Measurements from ENCODE around the gene MRM3. TPM values are rescaled to one million over a fixed set of nuclear protein-coding genes. Genes with fewer than 3 reads are reported as not detected.
A peak's percentile ranks its signal among the peaks of the same experiment; 100 is the strongest.
"Not testable (repeated sequence)": the region's sequence is repeated elsewhere in the genome, so short reads cannot be mapped to it uniquely, and the experiment has no call there.

The MRM3 gene
- total RNA-seq, 1 donor from 2014 or later, result 13.9 TPM

GRCh38 chr17:794876-795275, 12.7 kb downstream of the MRM3 start:
- peak; percentile 51 for DNase-seq (ENCODE audit: extremely low read depth, low read depth, low spot score)

- DNase-seq (ENCODE audit: extremely low read depth, low read depth, low spot score), result no peak
Measured at GRCh38 chr17:795276-795675, 13.1 kb downstream of the MRM3 start.

GRCh38 chr17:795721-796120, 13.6 kb downstream of the MRM3 start:
- no peak for DNase-seq (ENCODE audit: extremely low read depth, low read depth, low spot score)

GRCh38 chr17:796609-797008, 14.5 kb downstream of the MRM3 start:
- no peak for DNase-seq (ENCODE audit: extremely low read depth, low read depth, low spot score)

GRCh38 chr17:797236-797840, 15.2 kb downstream of the MRM3 start:
- no peak for DNase-seq (ENCODE audit: extremely low read depth, low read depth, low spot score)

- DNase-seq (ENCODE audit: extremely low read depth, low read depth, low spot score), result no peak
Measured at GRCh38 chr17:798246-798645, 16.1 kb downstream of the MRM3 start.

GRCh38 chr17:799261-799660, 17.1 kb downstream of the MRM3 start:
- DNase-seq (ENCODE audit: extremely low read depth, low read depth, low spot score), result no peak

GRCh38 chr17:800446-801242, 18.5 kb downstream of the MRM3 start:
- DNase-seq (ENCODE audit: extremely low read depth, low read depth, low spot score), result no peak

DNA sequence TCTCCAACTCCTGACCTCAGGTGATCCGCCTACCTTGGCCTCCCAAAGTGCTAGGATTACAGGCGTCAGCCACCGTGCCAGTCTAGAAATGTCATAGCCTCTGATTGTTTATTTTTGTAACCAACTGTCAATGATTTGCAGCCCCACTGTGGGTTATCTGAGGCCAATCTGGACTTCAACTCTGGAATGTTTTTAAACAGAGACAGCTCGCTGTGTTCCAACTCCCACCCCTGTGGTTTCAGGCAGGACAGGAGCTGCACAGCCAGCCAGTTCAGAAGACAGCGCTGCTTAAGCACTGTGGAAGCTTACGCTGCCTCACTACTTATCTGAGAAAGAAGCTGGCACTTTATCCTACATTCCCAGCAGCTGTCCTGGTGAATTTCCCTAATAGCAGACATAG, 19.5 kb downstream of the MRM3 start:
- DNase-seq (ENCODE audit: extremely low read depth, low read depth, low spot score), result no peak

GRCh38 chr17:802481-802880, 20.3 kb downstream of the MRM3 start:
- no peak for DNase-seq (ENCODE audit: extremely low read depth, low read depth, low spot score)

DNA sequence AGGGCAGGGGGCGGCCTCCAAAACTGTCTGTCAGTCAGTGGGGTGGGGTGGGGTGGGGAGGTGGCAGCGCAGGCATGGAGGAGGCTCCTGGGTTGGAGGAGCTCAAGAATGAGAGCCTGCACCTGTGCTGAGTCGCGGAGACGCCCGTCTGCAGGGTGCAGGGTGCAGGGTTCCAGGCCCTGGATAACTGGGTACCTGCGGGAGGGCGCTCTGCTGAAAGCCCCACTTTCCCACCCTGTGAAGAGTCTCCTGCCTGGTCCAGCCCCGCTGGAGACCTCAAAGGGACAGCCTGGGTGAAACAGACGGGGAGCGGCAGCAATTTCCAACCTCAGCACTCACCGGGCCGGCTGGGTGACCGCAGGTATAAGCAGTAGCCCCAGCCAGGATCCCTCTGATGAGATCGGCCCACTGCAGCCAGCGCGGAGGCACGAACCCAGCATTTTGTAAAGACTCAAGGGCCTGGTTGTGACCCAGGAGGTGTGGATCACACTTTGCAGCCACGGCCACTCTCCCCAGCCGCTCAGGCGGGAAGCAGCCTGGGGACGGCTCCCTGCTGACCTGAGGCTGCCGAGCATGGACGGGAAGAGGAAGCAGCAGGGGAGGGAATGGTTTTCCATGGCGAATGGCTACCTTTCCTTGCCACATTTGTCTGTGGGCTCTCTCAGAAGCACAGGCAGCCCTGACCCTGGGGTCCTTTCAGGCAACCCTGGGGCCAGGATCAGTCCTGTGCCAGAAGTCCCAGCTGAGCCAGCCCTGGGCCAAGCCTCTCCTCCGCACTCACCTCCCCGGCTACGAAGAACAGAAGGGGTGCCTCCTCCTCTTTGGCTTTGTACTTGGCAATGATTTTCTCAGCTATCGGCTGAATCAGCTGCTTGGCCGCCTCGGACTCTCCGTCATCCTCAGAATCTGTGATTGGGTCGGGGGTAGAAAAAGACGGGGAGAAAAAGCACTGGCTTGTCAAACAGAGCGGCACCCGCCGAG, 21.0 kb downstream of the MRM3 start:
- no peak for DNase-seq (ENCODE audit: extremely low read depth, low read depth, low spot score)

GRCh38 chr17:804541-805435, 22.6 kb downstream of the MRM3 start:
- no peak for DNase-seq (ENCODE audit: extremely low read depth, low read depth, low spot score)

GRCh38 chr17:805886-806285, 23.7 kb downstream of the MRM3 start:
- DNase-seq (ENCODE audit: extremely low read depth, low read depth, low spot score), result not testable (repeated sequence)

GRCh38 chr17:806346-806745, 24.2 kb downstream of the MRM3 start:
- DNase-seq (ENCODE audit: extremely low read depth, low read depth, low spot score), result no peak

DNA sequence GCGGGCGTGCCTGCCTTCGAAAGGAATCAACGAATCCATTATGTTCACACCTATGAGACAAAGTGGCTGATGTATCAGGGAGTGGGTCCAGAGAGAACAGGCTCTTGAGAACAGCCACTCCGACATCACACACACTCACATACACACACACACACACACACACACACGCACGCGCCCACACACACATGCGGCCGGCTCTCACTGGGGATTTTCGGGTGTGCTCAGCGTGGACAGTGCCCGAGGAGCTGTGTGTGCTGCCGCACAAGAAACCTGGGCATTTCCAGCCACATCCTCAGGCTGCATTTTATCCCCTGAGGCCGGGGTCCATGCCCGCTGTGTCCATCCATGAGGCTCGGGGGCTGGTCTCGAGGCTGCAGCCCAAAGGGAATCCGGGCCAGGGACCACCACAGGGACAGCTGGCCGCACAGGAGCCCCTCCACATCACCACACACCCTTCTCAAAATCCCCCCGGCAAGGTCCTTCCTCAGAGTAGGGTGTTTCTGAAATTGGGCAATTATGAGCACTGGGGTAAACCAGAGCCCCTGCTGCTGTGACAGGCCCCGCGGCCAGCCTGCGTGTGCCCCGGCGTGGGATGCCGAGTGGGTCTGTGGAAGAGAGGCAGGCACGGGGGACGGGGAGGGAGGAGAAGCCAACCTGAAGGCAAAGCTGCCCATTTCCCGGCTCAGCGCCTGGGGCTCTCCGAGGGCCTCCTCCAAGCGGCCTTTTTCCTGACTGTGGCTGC, 24.8 kb downstream of the MRM3 start:
- DNase-seq (ENCODE audit: extremely low read depth, low read depth, low spot score), result no peak

- DNase-seq (ENCODE audit: extremely low read depth, low read depth, low spot score), result no peak
Measured at GRCh38 chr17:807523-808294, 25.6 kb downstream of the MRM3 start.

- no peak for DNase-seq (ENCODE audit: extremely low read depth, low read depth, low spot score)
Measured at GRCh38 chr17:811051-811784, 29.1 kb downstream of the MRM3 start.

- no peak for DNase-seq (ENCODE audit: extremely low read depth, low read depth, low spot score)
Measured at GRCh38 chr17:812638-813204, 30.6 kb downstream of the MRM3 start.
